GM19328 (cell line): Measurements from ENCODE around the gene SLC35F3.

Experiments
- ATAC-seq: cut with Tn5 transposase; IDR thresholded peaks from one replicate; pipeline ENCODE4 v1.9.1; 2021; ENCODE audit warnings: mild to moderate bottlenecking, moderate library complexity; ENCODE audit not compliant: unreplicated experiment

The SLC35F3 gene

DNA sequence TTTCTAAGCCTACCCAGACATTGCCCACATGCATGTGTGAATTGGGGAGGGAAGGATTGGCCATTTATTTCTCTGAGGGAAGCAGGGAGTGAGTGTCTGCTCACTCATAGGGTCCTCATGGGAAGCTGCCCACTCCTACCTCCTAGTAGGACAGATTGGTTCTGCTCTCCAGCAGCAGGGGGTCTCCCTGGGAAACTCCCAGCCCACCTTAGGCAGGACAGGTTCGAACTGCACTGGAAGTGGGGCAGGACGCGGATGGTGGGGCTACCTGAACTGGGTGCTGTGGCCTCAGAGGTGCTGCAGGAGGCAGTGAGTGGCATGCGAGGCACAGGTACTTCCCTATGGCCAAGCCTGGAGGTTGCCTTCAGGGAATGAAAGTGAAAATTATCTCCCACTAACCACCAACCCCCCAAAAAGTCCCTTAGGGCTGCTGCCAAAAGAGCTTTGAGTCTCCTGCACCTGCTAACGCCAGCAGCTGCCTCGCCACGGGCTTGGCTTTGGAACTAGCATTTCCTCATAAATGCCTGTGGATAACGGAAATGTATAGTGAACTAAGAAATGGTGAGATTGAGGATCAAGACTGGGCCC lies 311.7 kb downstream of the SLC35F3 start:
- ATAC-seq = no peak

DNA sequence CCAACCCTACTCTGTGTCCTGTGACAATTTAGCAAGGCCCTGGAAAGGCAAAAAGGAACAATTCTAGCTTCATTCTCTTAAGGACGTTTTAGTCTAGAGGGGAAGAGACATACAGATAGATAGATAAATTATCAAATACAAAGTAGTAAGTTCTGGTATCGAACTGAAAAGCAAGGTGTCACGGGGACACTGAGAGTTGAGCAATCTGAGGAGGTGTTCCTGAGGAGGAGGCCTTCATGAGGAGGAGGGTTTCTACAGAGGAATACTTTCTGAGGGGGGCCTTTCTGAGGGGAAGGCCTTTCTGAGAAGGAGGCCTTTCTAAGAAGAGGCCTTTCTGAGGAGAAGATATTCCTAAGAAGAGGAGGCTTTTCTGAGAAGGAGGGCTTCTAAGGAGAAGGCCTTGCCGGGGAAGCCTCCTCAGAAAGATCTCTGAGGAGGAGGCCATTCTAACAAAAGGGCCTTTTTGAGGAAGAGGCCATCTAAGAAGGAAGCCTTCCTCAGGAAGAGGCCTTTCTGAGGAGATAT lies 312.9 kb downstream of the SLC35F3 start:
- ATAC-seq = no peak

DNA sequence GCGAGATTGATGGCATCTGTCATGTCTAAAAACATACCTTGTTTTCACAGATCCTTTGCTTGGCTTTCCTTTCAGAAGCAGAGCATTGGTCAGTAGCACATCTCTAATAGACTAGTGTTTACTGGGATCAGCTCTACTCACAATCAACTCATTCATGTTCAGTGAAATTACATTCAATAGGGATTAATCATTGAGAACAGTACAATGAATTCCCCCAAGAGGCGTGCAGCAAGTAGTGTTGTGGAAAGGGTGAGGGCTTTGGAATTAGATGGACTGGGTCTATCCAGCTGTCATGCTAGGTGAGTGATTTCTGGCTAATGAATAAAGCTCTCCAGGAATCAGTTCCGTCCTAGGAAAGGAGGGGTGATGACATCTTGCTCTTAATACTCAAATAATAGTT lies 313.6 kb downstream of the SLC35F3 start:
- no peak for ATAC-seq

DNA sequence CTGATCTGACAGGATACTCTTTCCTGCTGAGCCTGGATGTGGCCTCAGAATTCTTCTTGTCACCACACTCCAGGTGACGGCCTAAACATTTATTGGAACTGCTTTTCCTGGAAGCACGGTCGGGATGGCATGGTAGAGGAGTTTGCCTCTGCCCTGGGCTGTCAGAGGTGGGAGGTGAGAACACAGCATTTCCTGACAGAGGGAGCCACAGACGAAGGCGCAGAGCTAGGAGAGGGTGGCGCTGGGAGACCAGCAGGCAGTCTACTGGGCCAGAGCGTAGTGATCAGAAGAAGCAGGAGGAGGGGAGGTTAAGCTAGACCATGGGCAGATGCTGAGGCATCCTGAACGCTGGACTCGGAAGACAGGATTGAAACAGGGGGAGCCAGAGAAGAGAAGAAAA lies 315.2 kb downstream of the SLC35F3 start:
- ATAC-seq = no peak

DNA sequence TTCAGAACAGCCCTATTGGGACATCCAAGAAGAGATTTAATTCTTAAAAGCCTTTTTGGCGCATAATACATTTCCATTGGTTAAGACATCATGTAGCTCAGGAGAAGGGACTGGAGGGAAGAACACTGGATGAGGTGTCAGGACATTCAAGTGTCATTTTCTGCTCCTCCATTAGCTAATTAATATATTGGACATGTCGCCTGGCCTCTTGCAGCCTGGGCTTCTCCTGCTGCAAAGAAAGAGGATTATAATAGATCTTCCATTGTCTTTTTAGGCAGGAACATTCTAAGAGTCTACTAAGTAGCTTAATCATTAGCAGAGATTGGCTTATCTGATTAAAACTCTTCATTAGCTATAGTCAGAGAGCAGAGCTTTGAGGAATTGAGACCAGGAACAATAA lies 317.1 kb downstream of the SLC35F3 start:
- ATAC-seq = no peak

DNA sequence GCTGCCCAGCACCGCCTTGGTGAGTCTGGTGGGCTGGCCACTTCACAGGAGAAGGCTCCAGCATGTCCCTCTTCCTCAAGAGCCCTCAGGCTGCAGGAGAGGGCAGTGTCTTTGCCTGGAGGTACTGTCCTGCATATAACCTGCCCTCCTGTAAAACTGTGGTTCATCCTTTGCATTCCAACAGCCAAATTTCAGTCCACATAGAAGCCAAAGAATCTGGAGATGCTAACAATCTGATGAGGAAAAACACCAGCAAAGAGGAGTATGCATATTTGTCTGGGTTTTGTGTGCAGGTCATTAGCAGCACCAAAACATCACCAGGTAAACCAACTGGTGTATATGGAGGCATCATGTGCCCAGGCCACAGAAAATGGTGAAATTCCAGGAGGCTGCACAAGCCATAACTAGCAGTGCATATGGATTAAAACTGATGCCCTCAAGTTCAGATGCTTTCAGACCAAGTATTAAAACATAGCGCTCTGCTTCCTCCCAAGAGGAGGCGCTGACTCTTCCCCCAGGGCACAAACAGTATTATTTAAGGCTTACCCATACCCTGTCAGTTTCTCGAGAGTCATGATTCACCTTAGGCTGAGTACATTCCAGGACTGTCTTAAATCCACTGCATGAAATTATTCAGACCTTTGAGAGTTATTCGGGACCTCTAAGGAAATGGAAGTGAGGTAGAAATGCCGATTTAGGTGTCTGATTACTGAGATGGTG lies 318.2 kb downstream of the SLC35F3 start:
- no peak for ATAC-seq

DNA sequence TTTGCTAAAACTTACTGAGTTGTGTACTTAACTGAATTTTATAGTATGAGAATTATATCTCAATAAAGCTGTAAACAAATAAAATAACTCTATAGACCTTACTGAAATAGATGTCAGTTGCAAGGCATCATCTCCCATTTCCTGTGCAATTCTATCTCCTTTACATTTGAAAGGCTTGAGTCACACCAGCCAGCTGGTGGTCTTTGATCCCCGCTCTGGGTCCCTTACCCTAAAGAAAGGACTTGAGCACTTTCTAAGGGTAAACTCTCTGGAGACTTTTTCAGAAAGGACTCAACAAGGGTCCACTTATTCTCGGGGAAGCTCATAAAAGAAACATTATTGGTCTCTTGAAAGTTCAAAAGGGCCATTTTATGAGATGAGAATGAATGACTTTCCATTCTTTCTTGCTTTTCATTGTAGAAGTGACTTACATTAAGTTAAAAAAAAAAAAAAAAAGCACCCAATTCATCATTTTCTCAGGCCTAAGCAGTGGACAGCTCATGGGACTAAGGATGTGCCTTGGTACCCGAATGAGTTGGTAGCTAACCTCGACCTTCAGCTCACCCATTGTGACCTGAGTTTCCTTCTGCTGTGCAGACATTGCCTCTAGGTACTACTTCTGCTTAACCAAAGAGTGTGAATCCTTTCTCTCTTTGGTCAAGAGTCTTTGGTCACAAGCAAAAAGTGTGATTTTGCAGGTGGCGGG lies 321.8 kb downstream of the SLC35F3 start:
- no peak for ATAC-seq

DNA sequence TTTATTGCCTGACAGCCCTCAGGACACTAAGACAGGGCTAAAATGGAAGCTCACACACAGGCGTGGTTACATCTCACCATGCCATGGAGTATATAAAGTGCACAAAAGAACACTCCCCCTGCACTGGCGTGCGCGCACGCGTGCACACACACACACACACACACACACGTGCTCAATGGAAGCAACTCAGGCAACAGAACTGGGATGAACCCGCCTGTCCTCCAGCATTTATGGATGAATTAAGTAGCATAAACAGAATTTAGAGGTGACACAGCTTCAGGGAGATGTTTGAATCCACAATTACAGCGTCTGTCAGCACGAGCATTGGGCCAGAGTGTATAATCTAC lies 322.3 kb downstream of the SLC35F3 start:
- no peak for ATAC-seq

DNA sequence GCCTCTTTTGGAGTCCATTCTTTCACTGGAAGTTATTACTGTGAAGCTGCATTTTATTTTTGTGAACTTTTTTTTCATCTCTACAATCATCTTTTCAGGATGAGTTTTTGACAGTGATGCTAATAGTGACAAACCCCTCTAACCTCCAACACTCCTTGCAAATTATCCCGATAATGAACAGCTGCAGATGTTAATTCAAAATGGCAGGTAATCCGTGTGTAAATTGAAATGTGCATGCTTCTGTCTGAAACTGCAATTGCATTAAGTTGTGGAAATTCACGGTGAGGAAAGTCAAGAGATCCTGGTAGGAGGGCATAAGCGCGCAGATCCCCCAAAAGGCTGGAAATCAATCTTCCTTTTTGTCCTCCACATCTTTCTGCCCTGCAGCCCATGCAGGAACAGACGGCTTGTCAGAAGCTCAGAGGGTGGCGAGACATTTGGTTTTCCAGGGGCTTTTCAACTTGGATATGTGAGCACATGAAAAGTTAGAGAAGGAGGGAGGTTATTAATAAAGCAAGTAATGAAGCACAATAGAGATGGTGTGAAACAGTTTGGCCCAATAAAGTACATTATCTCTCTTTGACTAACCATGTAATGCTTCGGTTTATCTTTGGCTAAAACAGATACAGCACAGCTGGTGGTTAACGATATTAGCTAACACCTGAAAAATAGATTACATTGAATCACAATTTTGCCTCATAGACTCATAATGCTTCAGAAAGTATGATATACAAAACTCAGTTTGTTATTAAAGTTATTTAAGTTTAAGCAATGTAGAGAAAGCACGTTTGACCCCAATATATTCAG lies 325.3 kb downstream of the SLC35F3 start:
- no peak for ATAC-seq

DNA sequence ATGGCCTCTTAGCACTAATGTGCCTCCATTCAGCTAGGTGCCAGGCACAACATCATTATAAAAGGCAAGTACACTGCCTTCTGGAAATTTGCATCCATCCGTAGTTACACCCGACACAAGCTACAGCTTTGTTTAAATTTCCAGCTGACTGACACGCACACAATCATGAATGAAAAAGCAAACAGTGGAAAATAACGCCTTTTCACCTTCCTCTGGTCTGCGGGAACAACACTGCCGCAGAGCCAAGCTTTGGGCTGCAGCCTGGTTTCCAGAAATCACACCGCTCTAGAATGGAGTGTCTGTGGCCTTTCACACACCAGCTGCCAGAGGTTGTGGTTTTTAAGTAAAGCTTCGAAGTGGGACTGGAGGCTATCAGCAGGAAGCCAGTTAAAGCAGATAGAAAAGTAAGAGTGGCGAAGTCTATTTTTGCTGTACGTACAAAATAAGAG lies 326.0 kb downstream of the SLC35F3 start:
- ATAC-seq = no peak

DNA sequence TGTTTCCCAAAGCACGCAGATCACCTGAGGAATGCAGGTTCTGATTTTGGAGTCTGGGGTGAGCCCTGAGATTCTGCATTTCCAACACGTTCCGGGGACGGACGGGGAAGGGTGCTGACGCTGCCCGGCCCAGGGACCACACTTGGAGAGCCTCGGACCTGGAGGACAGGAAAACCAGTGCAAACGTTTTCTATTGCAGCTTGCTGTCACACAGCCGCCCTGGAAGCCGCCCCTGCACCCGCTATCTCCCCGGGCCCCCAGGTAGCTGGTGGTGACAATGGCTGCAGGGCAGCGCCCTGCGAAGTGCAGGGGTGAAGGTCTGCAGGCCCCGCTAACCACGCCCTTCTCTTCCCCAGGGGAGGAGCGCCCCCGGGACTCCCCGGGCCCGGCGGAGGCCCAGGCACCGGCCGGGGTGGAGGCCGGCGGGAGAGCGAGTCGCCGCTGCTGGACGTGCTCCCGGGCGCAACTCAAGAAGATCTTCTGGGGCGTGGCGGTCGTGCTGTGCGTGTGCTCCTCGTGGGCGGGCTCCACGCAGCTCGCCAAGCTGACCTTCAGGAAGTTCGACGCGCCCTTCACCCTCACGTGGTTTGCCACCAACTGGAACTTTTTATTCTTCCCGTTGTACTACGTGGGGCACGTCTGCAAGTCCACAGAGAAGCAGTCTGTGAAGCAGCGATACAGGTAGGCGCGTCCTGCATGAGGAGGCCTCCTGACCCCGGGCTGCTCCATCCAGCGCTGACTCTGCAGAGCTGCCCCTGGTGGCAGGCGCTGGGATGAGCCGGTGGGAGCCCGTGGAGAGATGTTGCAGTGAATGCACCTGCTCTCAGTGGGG lies 326.8 kb downstream of the SLC35F3 start:
- ATAC-seq = no peak

DNA sequence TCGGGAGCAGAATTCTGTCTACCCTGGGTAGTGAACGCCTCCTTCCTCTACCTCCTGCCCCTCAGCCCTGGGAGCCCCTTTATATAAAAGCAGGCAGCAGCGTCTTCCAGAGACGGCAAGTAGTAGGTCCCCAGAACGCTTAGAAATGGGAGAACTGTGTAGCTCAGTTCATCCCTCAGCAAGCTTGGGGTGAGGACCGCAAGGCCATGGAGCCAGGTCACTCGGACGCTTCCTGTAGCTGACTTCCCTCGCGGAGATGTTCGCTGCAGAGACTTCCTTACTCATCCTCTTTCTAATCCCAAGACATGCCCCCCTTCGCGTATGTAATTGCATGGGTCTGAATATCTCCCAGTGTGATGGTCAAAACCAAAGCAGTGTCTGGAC lies 327.4 kb downstream of the SLC35F3 start:
- ATAC-seq = no peak

DNA sequence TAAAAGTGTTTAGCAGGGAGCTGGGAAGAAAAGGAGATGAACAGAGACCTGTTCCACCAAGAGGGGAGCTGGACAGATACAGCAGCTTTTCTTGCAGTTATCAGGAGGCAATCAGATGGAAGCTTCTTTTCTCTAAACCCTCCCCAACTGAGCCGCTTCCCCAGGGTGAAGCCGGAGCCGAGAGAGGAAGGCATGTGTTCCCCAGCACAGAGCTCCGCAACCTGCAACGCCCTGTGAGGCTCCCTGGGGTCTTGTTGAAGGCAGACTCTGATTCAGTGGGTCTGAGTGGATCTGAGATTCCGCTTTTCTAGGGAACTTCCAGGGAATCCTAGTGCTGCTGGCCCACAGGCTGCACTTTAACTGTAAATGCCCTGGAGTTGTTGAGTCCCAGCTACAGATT lies 329.7 kb downstream of the SLC35F3 start:
- no peak for ATAC-seq

DNA sequence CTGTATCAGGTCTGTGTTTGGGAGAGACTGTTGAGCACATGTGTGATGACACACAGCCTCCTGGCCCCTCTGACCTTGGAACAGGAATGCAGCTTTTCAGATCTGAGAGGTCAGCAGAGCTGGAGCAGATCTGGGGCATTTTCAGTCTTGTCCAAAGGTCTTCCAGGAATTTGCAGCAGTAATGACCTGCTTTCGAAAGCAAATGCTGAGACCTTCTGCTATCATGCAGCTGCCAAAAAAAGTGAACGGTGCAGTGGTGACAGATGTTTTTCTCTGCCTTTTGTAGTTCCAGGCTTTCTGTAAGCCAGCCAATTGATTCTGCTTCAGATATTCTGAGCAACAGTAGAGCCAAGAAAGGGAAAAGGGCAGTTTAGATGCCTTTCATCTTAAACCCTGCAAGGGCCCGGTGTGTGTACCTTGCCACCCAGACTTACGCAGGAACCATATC lies 331.0 kb downstream of the SLC35F3 start:
- ATAC-seq = no peak

DNA sequence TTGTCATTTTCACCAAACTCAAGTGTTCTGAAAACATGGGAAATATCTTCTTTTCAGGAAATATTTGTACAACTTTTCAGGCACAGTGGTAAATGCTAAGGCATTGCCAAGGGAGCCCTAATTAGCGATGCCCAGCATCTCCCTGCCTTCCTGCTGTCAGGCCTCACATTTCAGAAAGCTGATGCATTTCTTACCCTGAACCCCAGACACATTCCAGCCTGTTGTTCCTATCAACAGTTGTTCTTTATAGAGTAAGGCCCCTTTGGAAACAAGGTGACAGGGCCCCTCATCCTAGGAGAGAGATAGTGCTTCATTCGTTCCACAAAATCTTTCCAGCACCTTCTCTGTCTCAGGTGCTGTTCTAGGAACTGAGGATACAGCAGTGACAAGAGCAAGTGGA lies 332.9 kb downstream of the SLC35F3 start:
- ATAC-seq = no peak

DNA sequence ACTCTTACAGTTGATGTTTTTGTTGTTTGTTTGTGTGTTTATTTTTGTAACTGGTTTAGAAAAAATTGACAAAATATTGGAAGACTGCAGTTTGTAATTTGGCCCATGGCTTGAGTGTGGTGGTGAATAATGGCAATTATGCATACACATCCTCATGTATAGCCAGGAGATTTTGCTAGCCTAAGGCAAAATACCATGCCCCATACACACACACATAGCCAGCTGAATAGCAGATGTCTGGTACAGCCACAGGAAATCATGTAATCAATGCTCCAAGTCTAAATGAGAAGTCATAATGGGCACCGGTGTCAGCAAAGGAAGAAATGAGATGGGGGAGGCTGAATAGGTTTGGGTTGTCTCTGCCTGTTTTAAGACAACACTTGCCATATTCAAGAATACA lies 333.6 kb downstream of the SLC35F3 start:
- ATAC-seq = no peak

DNA sequence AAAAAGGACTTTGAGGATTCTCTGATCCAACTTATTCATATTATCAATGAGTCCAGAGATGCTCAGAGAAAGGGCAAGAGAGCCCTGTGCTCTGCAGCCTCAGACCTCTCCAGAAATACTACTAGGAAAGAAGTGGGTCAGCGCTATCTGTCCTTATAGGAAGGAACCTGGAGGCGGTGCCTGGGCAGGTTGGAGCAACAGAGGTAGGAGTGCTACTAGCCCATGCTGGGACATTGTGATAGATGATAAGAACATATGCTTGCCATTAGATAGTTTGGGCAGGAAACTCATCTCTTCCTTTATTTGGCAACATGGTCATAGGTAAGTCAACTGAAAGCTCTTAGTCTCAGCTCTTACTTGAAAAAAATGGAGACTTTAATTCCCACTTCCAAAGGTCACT lies 335.0 kb downstream of the SLC35F3 start:
- no peak for ATAC-seq

DNA sequence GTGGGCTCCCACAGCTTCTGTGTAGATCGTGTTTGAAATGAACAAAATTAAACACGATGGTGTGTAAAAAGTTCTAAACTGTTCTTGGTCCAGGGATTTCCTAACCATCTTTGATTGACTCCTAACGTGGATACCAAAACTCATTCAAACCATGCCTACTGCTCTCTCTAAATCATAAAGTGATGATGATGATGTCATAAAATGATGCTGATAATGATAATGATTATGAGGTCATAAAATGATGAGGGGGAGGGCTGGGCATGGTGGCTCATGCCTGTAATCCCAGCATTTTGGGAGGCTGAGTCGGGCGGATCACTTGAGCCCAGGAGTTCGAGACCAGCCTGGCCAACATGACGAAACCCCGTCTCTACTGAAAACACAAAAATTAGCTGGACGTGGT lies 335.5 kb downstream of the SLC35F3 start:
- ATAC-seq = no peak

DNA sequence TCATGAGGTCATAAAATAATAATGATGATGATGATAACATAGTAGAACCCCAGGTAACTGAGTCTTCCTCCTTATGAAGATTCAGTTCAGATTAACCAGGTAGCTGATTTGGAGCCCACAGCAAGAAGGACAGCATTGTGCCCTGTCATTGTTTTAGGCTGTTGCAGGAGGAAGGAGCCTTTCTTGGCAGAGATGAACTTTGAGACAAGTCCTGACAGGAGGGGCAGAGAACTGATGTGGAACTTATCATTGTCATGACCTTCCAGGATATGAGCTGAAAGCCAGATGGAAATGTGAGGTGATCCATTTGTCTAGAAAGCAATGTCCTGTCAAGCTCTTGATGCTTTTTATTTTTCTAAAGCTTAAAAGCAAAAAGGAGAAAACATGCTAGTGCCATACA lies 336.2 kb downstream of the SLC35F3 start:
- ATAC-seq = no peak

DNA sequence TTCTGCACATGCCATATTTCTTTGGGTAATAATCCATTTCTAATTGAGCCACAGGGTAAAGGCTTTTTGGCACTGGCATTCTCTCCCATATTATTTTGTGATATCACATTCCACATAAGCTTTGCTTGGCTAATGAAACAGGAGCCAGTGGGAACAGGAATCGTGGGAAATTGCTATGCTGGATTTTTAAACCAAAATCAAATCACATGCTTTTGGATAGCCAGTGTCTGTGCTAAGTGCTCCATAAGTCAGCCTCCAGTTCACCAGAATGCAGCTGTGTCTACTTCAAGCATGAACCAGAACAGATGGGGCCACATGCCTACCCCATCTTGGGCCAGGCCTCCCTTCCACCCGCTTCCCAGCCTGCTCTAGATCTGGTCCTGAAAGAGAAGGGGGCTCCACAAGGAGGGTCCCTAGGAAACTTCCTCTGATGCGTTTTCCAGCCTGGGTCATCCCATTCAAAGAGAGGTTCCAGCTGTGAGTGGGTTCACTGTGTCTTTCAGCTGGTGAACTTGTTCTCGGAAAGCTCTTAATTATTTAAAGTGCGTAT lies 337.5 kb downstream of the SLC35F3 start:
- no peak for ATAC-seq
